K562 (cell line): ENCODE data around the gene PTPN1. TPM values are rescaled to one million over a fixed set of nuclear protein-coding genes. Genes with fewer than 3 reads are reported as not detected.

Experiments
- ATAC-seq: fragments of 200-7000 bp; cut with Tn5 transposase; 3 replicates; pipeline ENCODE4 v1.9.1; 2020; ENCODE audit warnings: moderate library complexity
- BruUV-seq: library from RNA; stranded (reverse); fragments of 400-500 nt; replicated peaks from 2 replicates; lab custom pipeline; 2021; lab: Mats Ljungman, UMichigan
- CTCF ChIA-PET: fragments of 300-600 bp; formaldehyde crosslinking; extraction: SDS; loops from one replicate; lab custom pipeline; 2021; ENCODE audit warnings: low intra/inter-chr PET ratio; lab: Yijun Ruan, JAX
- POLR2A ChIA-PET: fragments of 300-600, 350-650 bp; sonication (Branson Sonifier 250); formaldehyde crosslinking; extraction: SDS; loops from one replicate; lab custom pipeline; 2021; ENCODE audit warnings: antibody characterized with exemption, inconsistent platforms; lab: Yijun Ruan, JAX
- DNase-seq, 4 experiments: peaks; one replicate each; pipeline versions ENCODE4 v3.0.0 to v3.0.0-alpha.2; 2011 to 2018; ENCODE audit warnings: low spot score in 3 of 4, mixed read lengths in 3 of 4; ENCODE audit errors: extremely low read depth in 1 of 4
- FAIRE-seq: peaks from 2 replicates; lab custom pipeline; 2011; peaks lifted over from hg19 to GRCh38; lab: Jason Lieb, UNC
- H2AFZ ChIP-seq: 2 replicates; pipeline ENCODE4 v1.6.0; 2011; ENCODE audit warnings: low read depth, low read length, control low read depth, inconsistent platforms
- H3K27ac ChIP-seq: fragments of 200-600 bp; 3 replicates; pipeline ENCODE4 v1.8.0; 2011; ENCODE audit warnings: low read depth, mild to moderate bottlenecking, control low read depth, inconsistent platforms, low read length, moderate library complexity, mixed read lengths; ENCODE audit errors: extremely low read depth
- H3K27me3 ChIP-seq, 2 experiments: fragments of 300-600 bp in 1 of 2; 2 replicates in 1 of 2; 3 replicates in 1 of 2; pipeline versions ENCODE4 v1.6.0 to v1.8.0; 2011; ENCODE audit warnings: inconsistent platforms in 2 of 2, low read length in 2 of 2, mild to moderate bottlenecking in 1 of 2, mixed read lengths in 1 of 2, moderate library complexity in 1 of 2; ENCODE audit not compliant: control insufficient read depth in 2 of 2, insufficient read depth in 2 of 2
- H3K36me3 ChIP-seq: fragments of 300-600 bp; 3 replicates; pipeline ENCODE4 v1.8.0; 2011; ENCODE audit warnings: mild to moderate bottlenecking, low read length, inconsistent platforms; ENCODE audit not compliant: control insufficient read depth, insufficient read depth
- H3K4me1 ChIP-seq, 2 experiments: fragments of 200-600 bp in 1 of 2; replicated peaks in 1 of 2; 2 replicates in 1 of 2; 3 replicates in 1 of 2; pipeline versions ENCODE4 v1.5.1 to v1.8.0; 2011; ENCODE audit warnings: inconsistent platforms in 2 of 2, low read length in 2 of 2, mild to moderate bottlenecking in 1 of 2, mixed read lengths in 1 of 2, moderate library complexity in 1 of 2; ENCODE audit not compliant: control insufficient read depth in 2 of 2, insufficient read depth in 2 of 2
- H3K4me2 ChIP-seq: 2 replicates; pipeline ENCODE4 v1.6.1; 2011; ENCODE audit warnings: low read length, control low read depth, inconsistent platforms, mixed read lengths; ENCODE audit not compliant: insufficient read depth
- H3K4me3 ChIP-seq: fragments of 200-600 bp; sonication (generic), shearing (Covaris generic); 2 replicates; pipeline ENCODE4 v1.5.1; 2016; ENCODE audit warnings: control low read depth, inconsistent platforms
- H3K79me2 ChIP-seq: fragments of 200-600 bp; 3 replicates; pipeline ENCODE4 v1.8.0; 2011; ENCODE audit warnings: low read length, inconsistent platforms; ENCODE audit not compliant: control insufficient read depth, insufficient read depth
- H3K9ac ChIP-seq, 2 experiments: 2 replicates each; pipeline versions ENCODE4 v1.6.0 to v1.6.1; 2011; ENCODE audit warnings: low read depth in 2 of 2, low read length in 2 of 2, control low read depth in 1 of 2, inconsistent platforms in 1 of 2, mild to moderate bottlenecking in 1 of 2, mixed read lengths in 1 of 2; ENCODE audit not compliant: insufficient read depth in 1 of 2
- H3K9me1 ChIP-seq: one replicate; pipeline ENCODE4 v1.6.0; 2011; ENCODE audit warnings: inconsistent platforms, mild to moderate bottlenecking, low read length, moderate library complexity; ENCODE audit not compliant: control insufficient read depth, insufficient read depth
- H3K9me3 ChIP-seq: replicated peaks from 2 replicates; pipeline ENCODE4 v1.5.1; 2011; ENCODE audit warnings: low read depth, low read length, inconsistent platforms; ENCODE audit not compliant: control insufficient read depth, insufficient read depth
- H4K20me1 ChIP-seq: replicated peaks from 2 replicates; pipeline ENCODE4 v1.6.1; 2011; ENCODE audit warnings: low read length, inconsistent platforms, mixed read lengths; ENCODE audit not compliant: control insufficient read depth, insufficient read depth
- ASH1L ChIP-seq: fragments of 450-650 bp; IDR thresholded peaks from 2 replicates; pipeline ENCODE4 v1.6.1; 2018; ENCODE audit warnings: borderline replicate concordance, mild to moderate bottlenecking, low read depth; ENCODE audit not compliant: partially characterized antibody
- CBX3 ChIP-seq, 2 experiments: IDR thresholded peaks; 1 replicate in 1 of 2; 2 replicates in 1 of 2; pipeline ENCODE4 v1.6.1; 2012; ENCODE audit warnings: inconsistent platforms in 2 of 2, low read length in 2 of 2, borderline replicate concordance in 1 of 2, control low read depth in 1 of 2
- CCAR2 ChIP-seq: fragments of 200-400 bp; formaldehyde crosslinking; IDR thresholded peaks from 2 replicates; pipeline ENCODE4 v1.6.1; 2017; ENCODE audit warnings: mild to moderate bottlenecking, low read depth, low read length
- JUND ChIP-seq, 2 experiments: IDR thresholded peaks; 2 replicates in 1 of 2; 3 replicates in 1 of 2; pipeline ENCODE4 v1.6.1; 2011; ENCODE audit warnings: borderline replicate concordance in 2 of 2, low read depth in 2 of 2, low read length in 2 of 2, improper control_type of control experiment in 1 of 2, missing biosample characterization in 1 of 2, missing genetic modification characterization in 1 of 2, missing genetic modification reagents in 1 of 2
- MAFF ChIP-seq: IDR thresholded peaks from 2 replicates; pipeline ENCODE4 v1.6.1; 2012; ENCODE audit warnings: low read length, improper control_type of control experiment
- NR4A1 ChIP-seq, 2 experiments: fragments of 250-450 bp in 1 of 2; fragments of 450-650 bp in 1 of 2; sonication (Bioruptor Pico) in 1 of 2; IDR thresholded peaks; 2 replicates each; pipeline versions ENCODE4 v1.4.0 to v1.6.1; 2016 to 2020; ENCODE audit warnings: mild to moderate bottlenecking in 2 of 2, missing compliant biosample characterization in 1 of 2, missing genetic modification characterization in 1 of 2, moderate library complexity in 1 of 2
- RNF2 ChIP-seq: sonication (generic); IDR thresholded peaks from 2 replicates; pipeline ENCODE4 v1.6.1; 2016
- SREBF2 ChIP-seq: sonication (generic); formaldehyde crosslinking; IDR thresholded peaks from 2 replicates; pipeline ENCODE4 v1.4.0; 2020; ENCODE audit warnings: mild to moderate bottlenecking, missing genetic modification reagents
- TBL1XR1 ChIP-seq, 2 experiments: IDR thresholded peaks; 2 replicates each; pipeline ENCODE4 v1.6.1; 2012; ENCODE audit warnings: improper control_type of control experiment in 2 of 2, low read length in 2 of 2, mild to moderate bottlenecking in 1 of 2
- XRCC4 ChIP-seq: IDR thresholded peaks from one replicate; pipeline ENCODE4 v1.6.1; 2011; ENCODE audit not compliant: insufficient read depth, insufficient read length; ENCODE audit errors: extremely low read depth
- ZFX ChIP-seq: sonication (generic); formaldehyde crosslinking; IDR thresholded peaks from 2 replicates; pipeline ENCODE4 v1.8.0; 2022; ENCODE audit warnings: mild to moderate bottlenecking, missing genetic modification reagents, moderate library complexity
- ZNF311 ChIP-seq: fragments of 250-450 bp; sonication (Bioruptor Pico); IDR thresholded peaks from 2 replicates; pipeline ENCODE4 v1.4.0; 2020; ENCODE audit warnings: mild to moderate bottlenecking, moderate library complexity
- ZNF57 ChIP-seq: fragments of 450-650 bp; formaldehyde crosslinking; IDR thresholded peaks from 2 replicates; pipeline ENCODE4 v1.4.0; 2020; ENCODE audit warnings: mild to moderate bottlenecking, moderate library complexity
- ZZZ3 ChIP-seq: fragments of 450-650 bp; IDR thresholded peaks from 2 replicates; pipeline ENCODE4 v1.6.1; 2016; ENCODE audit warnings: antibody characterized with exemption, mild to moderate bottlenecking, moderate library complexity
- WGBS: fragments of 100-300 bp; shearing (Covaris generic); methylation state at CpG from one replicate; pipeline ENCODE4 v1.1.6; 2016; ENCODE audit warnings: low coverage, mixed read lengths; ENCODE audit not compliant: insufficient coverage; ENCODE audit errors: missing lambda C conversion rate; 5-methylcytosine and 5-hydroxymethylcytosine counted together
- in situ Hi-C: fragments of 300-500 bp; cut with MboI; formaldehyde crosslinking; loops from 4 replicates; pipeline ENCODE4 v1.15.0; 2018; ENCODE audit warnings: inconsistent platforms, mixed read lengths
- intact Hi-C: fragments of 100-400 bp; cut with micrococcal nuclease; formaldehyde crosslinking; loops from 2 replicates; pipeline ENCODE4 v1.14.2; 2022
- polyA plus RNA-seq, 8 experiments: library from polyadenylated mRNA; depleted of rRNA in 4 of 8; stranded (reverse) in 5 of 8; unstranded in 3 of 8; fragments of >200 nt; fragmentation: Nextera tagmentation in 2 of 8; fragmentation: Illumina TruSeq in 1 of 8; extraction: Ambion mirVana in 2 of 8; extraction: Trizol in 1 of 8; gene quantifications; 2 replicates each; pipeline versions ENCODE4 v1.2.1 to v1.2.3, GENCODE V29; 2011 to 2014; ENCODE audit warnings: inconsistent platforms in 1 of 8, missing spikeins in 1 of 8
- total RNA-seq, 7 experiments: library from RNA; depleted of rRNA in 6 of 7; stranded (reverse); fragments of >200 nt in 6 of 7; fragmentation: Illumina TruSeq in 2 of 7; extraction: Trizol in 2 of 7; gene quantifications; 2 replicates each; pipeline versions ENCODE4 v1.2.1 to v1.2.3, GENCODE V29; 2011 to 2021; ENCODE audit warnings: low replicate concordance in 1 of 7
- TF ChIP-seq, protein P1 (sequence below): sonication (generic); formaldehyde crosslinking; IDR thresholded peaks from 2 replicates; pipeline ENCODE4 v1.8.0; 2022; ENCODE audit warnings: missing genetic modification reagents, mild to moderate bottlenecking, moderate library complexity, borderline replicate concordance
- TF ChIP-seq, protein P2 (sequence below): fragments of 250-450 bp; sonication (Bioruptor Pico); IDR thresholded peaks from 2 replicates; pipeline ENCODE4 v1.4.0; 2020; ENCODE audit warnings: borderline replicate concordance

The PTPN1 gene
- total and polyA plus RNA-seq, 9 of the 15 experiments (the other 6 are each of a cell fraction or from before 2014, with no cell fraction given), result 11.0 to 85.3 (median 54.0) TPM

DNA sequence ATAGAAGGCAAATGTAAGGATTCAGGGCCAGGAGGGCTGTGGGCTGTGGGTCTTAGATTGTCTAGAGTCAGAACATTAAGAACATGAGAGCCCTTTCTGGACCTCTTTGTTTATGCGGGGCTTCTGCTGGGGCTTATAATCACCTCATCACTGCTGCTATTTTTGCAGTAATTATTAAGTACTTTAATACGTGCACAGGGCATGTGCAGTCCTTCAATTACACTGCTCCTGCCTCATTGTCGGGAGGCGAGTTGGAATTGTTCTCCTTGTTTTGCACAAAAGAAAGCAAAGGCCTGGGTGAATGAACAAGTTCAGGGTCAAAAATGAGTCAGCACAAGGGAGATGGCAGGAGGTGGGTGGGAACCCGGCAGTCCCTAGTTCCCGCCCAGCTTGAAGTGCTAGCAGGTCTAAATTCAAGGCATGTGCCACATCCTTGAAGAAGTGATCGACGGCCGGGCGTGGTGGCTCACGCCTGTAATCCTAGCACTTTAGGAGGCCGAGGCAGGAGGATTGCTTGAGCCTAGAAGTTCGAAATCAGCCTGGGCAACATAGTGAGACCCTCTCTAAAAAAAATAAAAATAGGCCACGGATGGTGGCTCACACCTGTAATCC, 34.4 kb upstream of the PTPN1 start:
- BruUV-seq, result no TSS peak
- TF ChIP-seq NR4A1 (CRISPR knock-in tag; IDR thresholded peaks at IDR 0.05), result no peak
- peak; percentile 58; the same call in 1 of the 2 replicates for TF ChIP-seq NR4A1 (tag; IDR thresholded peaks at IDR 0.05)
- TF ChIP-seq TBL1XR1 (IDR thresholded peaks at IDR 0.05; ENCODE audit: low read length in 2 of 2), result peak in 1 of 2 experiments; percentile 48; a peak in 1 of 4 replicates
- no peak for TF ChIP-seq ZZZ3
- 0 out of 2 replicates have a peak, but pooled peaks have one; percentile 19 for TF ChIP-seq ZFX (CRISPR knock-in tag)
- TF ChIP-seq RNF2, result peak; percentile 69
- TF ChIP-seq CBX3 (IDR thresholded peaks at IDR 0.05; ENCODE audit: borderline replicate concordance in 1 of 2, low read length in 2 of 2), result peak in 1 of 2 experiments; percentile 66; a peak in 1 of 3 replicates
- no peak for TF ChIP-seq ZNF311 (CRISPR knock-in tag)
- TF ChIP-seq XRCC4, result no peak
- peak; percentile 80 for TF ChIP-seq MAFF
- TF ChIP-seq SREBF2 (CRISPR knock-in tag), result 0 out of 2 replicates have a peak, but pooled peaks have one; percentile 83
- TF ChIP-seq CCAR2, result no peak
- TF ChIP-seq, protein P1, sequence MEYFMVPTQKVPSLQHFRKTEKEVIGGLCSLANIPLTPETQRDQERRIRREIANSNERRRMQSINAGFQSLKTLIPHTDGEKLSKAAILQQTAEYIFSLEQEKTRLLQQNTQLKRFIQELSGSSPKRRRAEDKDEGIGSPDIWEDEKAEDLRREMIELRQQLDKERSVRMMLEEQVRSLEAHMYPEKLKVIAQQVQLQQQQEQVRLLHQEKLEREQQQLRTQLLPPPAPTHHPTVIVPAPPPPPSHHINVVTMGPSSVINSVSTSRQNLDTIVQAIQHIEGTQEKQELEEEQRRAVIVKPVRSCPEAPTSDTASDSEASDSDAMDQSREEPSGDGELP (CRISPR knock-in tag), result peak; percentile 20; the same call in 1 of the 2 replicates
- TF ChIP-seq JUND (IDR thresholded peaks at IDR 0.05; ENCODE audit: borderline replicate concordance, low read depth, low read length), result peak; percentile 79
- peak; percentile 67; the same call in 1 of the 3 replicates for TF ChIP-seq JUND (tag; IDR thresholded peaks at IDR 0.05; ENCODE audit: borderline replicate concordance, low read depth, low read length)
- TF ChIP-seq, protein P2, sequence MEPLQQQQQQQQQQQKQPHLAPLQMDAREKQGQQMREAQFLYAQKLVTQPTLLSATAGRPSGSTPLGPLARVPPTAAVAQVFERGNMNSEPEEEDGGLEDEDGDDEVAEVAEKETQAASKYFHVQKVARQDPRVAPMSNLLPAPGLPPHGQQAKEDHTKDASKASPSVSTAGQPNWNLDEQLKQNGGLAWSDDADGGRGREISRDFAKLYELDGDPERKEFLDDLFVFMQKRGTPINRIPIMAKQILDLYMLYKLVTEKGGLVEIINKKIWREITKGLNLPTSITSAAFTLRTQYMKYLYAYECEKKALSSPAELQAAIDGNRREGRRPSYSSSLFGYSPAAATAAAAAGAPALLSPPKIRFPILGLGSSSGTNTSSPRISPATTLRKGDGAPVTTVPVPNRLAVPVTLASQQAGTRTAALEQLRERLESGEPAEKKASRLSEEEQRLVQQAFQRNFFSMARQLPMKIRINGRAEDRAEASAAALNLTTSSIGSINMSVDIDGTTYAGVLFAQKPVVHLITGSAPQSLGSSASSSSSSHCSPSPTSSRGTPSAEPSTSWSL (CRISPR knock-in tag), result no peak
- no peak for TF ChIP-seq ZNF57
- TF ChIP-seq ASH1L, result peak; percentile 22

More for the DNA sequence above, 34.4 kb upstream of the PTPN1 start:
- in situ Hi-C loops (loop anchor here (5.0 kb wide), 1 partner anchor 97 kb away; no protein-coding TSS in a partner anchor), intact Hi-C loops (loop anchor here (5.0 kb wide), 1 partner anchor 37 kb away; the partner anchor contains the start of gene PTPN1)
- POLR2A ChIA-PET, result interaction anchor here (0.9 to 1.5 kb wide), 2 partner anchors 18 to 285 kb away, joined by 3 to 5 read pairs; partner anchors contain the start of gene CEBPB
- FAIRE-seq (peak; percentile 84), DNase-seq (peak; percentile 70 to 87 (median 77)), ATAC-seq (peak; percentile 67)
- no peaks in the 10 kb centered on the region for H3K9me3 ChIP-seq
- H3K4me2 ChIP-seq, result peak overlapping the region; percentile 45
- H3K4me3 ChIP-seq, result no peak overlapping the region
- no peaks in the 10 kb centered on the region for H3K36me3 ChIP-seq
- CTCF ChIA-PET, result no interaction called here
- no peaks in the 10 kb centered on the region for H3K27me3 ChIP-seq
- 0 out of 4 replicates have a peak overlapping the region, but pooled peaks of 1 of the 2 experiments have one; percentile 8 for H3K9ac ChIP-seq
- H4K20me1 ChIP-seq, result no peaks in the 10 kb centered on the region
- peak overlapping the region; percentile 73 for H3K27ac ChIP-seq
- H2AFZ ChIP-seq, result peak overlapping the region; percentile 89
- H3K9me1 ChIP-seq, result no peaks in the 10 kb centered on the region
- no peaks in the 10 kb centered on the region for H3K79me2 ChIP-seq
- peaks cover 15 to 41% of the 10 kb centered on the region in 2 experiments for H3K4me1 ChIP-seq
- WGBS, result 18% methylated on average over 14 of the region's 14 CpGs
